ENCODE results near the gene LCP1. TPM values are rescaled to one million over a fixed set of nuclear protein-coding genes. Genes with fewer than 3 reads are reported as not detected.

The LCP1 gene
- total RNA-seq, 1 donor from 2014 or later: 8.4 TPM

DNA sequence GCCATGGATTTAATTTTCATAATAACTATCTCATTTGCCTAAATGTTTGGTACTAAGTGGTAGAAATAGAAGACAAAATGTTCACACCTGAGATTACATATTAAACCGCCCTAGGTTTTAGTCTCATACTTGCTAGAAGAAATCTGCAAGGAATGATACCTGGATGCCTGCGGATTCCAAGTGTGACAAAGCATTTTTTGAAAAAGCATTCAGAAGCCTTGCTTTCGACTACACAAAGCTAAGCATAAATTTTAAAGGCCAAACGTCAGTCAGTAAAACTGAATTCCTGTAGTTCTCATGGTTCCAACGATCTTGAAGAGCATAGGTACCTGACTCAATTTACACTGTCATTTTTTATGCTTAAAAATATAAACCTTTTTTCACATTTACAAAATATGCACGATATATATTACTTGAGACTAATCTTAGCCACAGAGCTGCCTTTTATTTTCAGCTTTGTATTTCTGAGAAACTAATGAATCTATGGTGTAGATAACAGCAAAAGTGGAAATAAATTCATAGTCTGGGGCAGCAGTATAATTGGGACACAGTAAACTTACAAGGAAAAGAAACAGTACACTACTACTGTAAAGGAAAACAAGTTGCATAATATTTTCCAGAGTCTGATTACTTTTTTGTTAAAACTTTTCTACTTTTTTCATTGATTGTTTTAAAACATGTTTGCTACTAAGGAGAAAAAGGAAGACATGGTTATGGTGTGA, 28.5 kb upstream of the LCP1 start:
- Mint-ChIP-seq H3K27me3 (ENCODE audit: low read depth, unreplicated experiment) (no peaks in the 10 kb centered on the region), H3K9me3 (ENCODE audit: unreplicated experiment) (peaks cover 2% of the 10 kb centered on the region), H3K4me3 (ENCODE audit: unreplicated experiment) (no peak overlapping the region), H3K27ac (ENCODE audit: unreplicated experiment) (no peak overlapping the region), H3K4me1 (ENCODE audit: low read depth, unreplicated experiment) (no peaks in the 10 kb centered on the region), H3K36me3 (ENCODE audit: low read depth, unreplicated experiment) (no peaks in the 10 kb centered on the region)
- Histone ChIP-seq H3K4me3 (ENCODE audit: insufficient read depth, low read depth, low read length) (no peak overlapping the region), H3K36me3 (ENCODE audit: insufficient read depth, low read length) (no peaks in the 10 kb centered on the region), H4K20me1 (ENCODE audit: insufficient read depth, low read length) (no peaks in the 10 kb centered on the region), H3K27ac (ENCODE audit: low read depth, low read length) (no peak overlapping the region), H3K4me1 (ENCODE audit: insufficient read depth, low read length) (peaks cover 7% of the 10 kb centered on the region), H2AFZ (ENCODE audit: low read depth, low read length) (no peak overlapping the region), H3K4me2 (ENCODE audit: low read length) (peak overlapping the region; percentile 85), H3K27me3 (ENCODE audit: insufficient read depth, low read length) (no peaks in the 10 kb centered on the region), H3K79me2 (ENCODE audit: insufficient read depth, low read length) (no peaks in the 10 kb centered on the region), H3K9me3 (ENCODE audit: insufficient read depth, low read depth, low read length) (peaks cover 2% of the 10 kb centered on the region), H3K9ac (ENCODE audit: low read length) (no peak overlapping the region)
- TF ChIP-seq, protein P1, sequence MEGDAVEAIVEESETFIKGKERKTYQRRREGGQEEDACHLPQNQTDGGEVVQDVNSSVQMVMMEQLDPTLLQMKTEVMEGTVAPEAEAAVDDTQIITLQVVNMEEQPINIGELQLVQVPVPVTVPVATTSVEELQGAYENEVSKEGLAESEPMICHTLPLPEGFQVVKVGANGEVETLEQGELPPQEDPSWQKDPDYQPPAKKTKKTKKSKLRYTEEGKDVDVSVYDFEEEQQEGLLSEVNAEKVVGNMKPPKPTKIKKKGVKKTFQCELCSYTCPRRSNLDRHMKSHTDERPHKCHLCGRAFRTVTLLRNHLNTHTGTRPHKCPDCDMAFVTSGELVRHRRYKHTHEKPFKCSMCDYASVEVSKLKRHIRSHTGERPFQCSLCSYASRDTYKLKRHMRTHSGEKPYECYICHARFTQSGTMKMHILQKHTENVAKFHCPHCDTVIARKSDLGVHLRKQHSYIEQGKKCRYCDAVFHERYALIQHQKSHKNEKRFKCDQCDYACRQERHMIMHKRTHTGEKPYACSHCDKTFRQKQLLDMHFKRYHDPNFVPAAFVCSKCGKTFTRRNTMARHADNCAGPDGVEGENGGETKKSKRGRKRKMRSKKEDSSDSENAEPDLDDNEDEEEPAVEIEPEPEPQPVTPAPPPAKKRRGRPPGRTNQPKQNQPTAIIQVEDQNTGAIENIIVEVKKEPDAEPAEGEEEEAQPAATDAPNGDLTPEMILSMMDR (IDR thresholded peaks at IDR 0.05; ENCODE audit: insufficient read depth, low read depth, low read length): no peak
- no peak for TF ChIP-seq EZH2 (IDR thresholded peaks at IDR 0.05; ENCODE audit: insufficient read depth, low read length)
- FAIRE-seq (no peak), DNase-seq (ENCODE audit: low read depth) (no peak)

DNA sequence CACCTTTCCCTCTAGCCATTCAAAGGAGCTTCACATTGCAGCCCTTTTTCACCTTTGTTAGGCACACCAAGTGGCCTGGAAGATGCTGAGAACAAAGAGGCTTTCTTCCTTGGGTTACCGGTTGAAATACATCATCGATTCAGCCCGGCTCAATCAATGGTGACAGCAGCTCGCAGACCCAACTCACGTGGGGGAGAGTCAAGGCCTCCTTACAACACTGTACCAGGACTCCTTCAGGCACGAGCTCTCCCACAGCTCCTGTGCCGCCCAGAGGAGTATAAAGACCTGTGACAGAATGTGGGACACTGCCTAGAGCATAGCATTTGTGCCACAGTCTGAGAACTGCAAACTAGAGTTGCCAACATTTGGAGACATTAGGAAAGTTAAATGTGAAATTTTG, 25.9 kb upstream of the LCP1 start:
- Histone ChIP-seq H2AFZ (ENCODE audit: low read depth, low read length) (no peak overlapping the region), H3K27ac (ENCODE audit: low read depth, low read length) (no peak overlapping the region), H3K4me2 (ENCODE audit: low read length) (no peak overlapping the region), H3K9me3 (ENCODE audit: insufficient read depth, low read depth, low read length) (no peaks in the 10 kb centered on the region), H3K27me3 (ENCODE audit: insufficient read depth, low read length) (no peaks in the 10 kb centered on the region), H3K9ac (ENCODE audit: low read length) (no peak overlapping the region), H3K4me3 (ENCODE audit: insufficient read depth, low read depth, low read length) (no peak overlapping the region), H3K79me2 (ENCODE audit: insufficient read depth, low read length) (no peaks in the 10 kb centered on the region), H3K4me1 (ENCODE audit: insufficient read depth, low read length) (peaks cover 7% of the 10 kb centered on the region), H3K36me3 (ENCODE audit: insufficient read depth, low read length) (no peaks in the 10 kb centered on the region), H4K20me1 (ENCODE audit: insufficient read depth, low read length) (no peaks in the 10 kb centered on the region)
- no peak overlapping the region for H3K4me3 Mint-ChIP-seq (ENCODE audit: unreplicated experiment)
- DNase-seq (ENCODE audit: low read depth): no peak
- no peak for TF ChIP-seq EZH2 (IDR thresholded peaks at IDR 0.05; ENCODE audit: insufficient read depth, low read length)
- TF ChIP-seq, protein P1 (IDR thresholded peaks at IDR 0.05; ENCODE audit: insufficient read depth, low read depth, low read length): no peak
- no peaks in the 10 kb centered on the region for H3K27me3 Mint-ChIP-seq (ENCODE audit: low read depth, unreplicated experiment)
- peaks cover 1% of the 10 kb centered on the region for H3K9me3 Mint-ChIP-seq (ENCODE audit: unreplicated experiment)
- no peaks in the 10 kb centered on the region for H3K4me1 Mint-ChIP-seq (ENCODE audit: low read depth, unreplicated experiment)
- H3K27ac Mint-ChIP-seq (ENCODE audit: unreplicated experiment): no peak overlapping the region
- FAIRE-seq: no peak
- H3K36me3 Mint-ChIP-seq (ENCODE audit: low read depth, unreplicated experiment): no peaks in the 10 kb centered on the region

DNA sequence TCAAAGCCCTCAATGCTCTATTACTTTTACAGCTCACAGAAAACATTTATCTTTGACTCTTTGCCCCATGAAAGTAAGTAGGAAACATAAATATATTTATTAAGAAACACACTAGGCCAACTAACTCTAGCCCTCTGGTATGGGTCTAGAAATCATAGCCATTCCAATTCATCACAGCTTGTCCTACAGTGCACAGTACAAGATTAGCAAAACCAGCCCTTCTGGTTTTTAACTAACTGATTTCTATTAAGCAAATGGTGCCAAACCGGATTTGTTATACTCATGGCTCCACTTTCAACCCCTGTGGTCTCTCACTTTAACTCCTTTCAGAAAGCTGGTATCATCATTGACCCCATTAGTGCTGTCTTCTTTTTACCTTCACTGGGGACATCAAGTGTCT, 24.2 kb upstream of the LCP1 start:
- no peaks in the 10 kb centered on the region for H3K27me3 Mint-ChIP-seq (ENCODE audit: low read depth, unreplicated experiment)
- no peak overlapping the region for H3K4me3 Mint-ChIP-seq (ENCODE audit: unreplicated experiment)
- H3K4me1 ChIP-seq (ENCODE audit: insufficient read depth, low read length): peaks cover 1% of the 10 kb centered on the region
- H3K79me2 ChIP-seq (ENCODE audit: insufficient read depth, low read length): no peaks in the 10 kb centered on the region
- no peak overlapping the region for H3K4me3 ChIP-seq (ENCODE audit: insufficient read depth, low read depth, low read length)
- DNase-seq (ENCODE audit: low read depth) (no peak), FAIRE-seq (no peak)
- no peaks in the 10 kb centered on the region for H3K36me3 Mint-ChIP-seq (ENCODE audit: low read depth, unreplicated experiment)
- no peak overlapping the region for H3K9ac ChIP-seq (ENCODE audit: low read length)
- H4K20me1 ChIP-seq (ENCODE audit: insufficient read depth, low read length): no peaks in the 10 kb centered on the region
- H3K27me3 ChIP-seq (ENCODE audit: insufficient read depth, low read length): no peaks in the 10 kb centered on the region
- no peaks in the 10 kb centered on the region for H3K9me3 ChIP-seq (ENCODE audit: insufficient read depth, low read depth, low read length)
- no peak overlapping the region for H3K4me2 ChIP-seq (ENCODE audit: low read length)
- TF ChIP-seq EZH2 (IDR thresholded peaks at IDR 0.05; ENCODE audit: insufficient read depth, low read length): no peak
- TF ChIP-seq, protein P1 (IDR thresholded peaks at IDR 0.05; ENCODE audit: insufficient read depth, low read depth, low read length): no peak
- no peak overlapping the region for H3K27ac Mint-ChIP-seq (ENCODE audit: unreplicated experiment)
- no peaks in the 10 kb centered on the region for H3K36me3 ChIP-seq (ENCODE audit: insufficient read depth, low read length)
- H3K4me1 Mint-ChIP-seq (ENCODE audit: low read depth, unreplicated experiment): peaks cover 4% of the 10 kb centered on the region
- H2AFZ ChIP-seq (ENCODE audit: low read depth, low read length): no peak overlapping the region
- H3K9me3 Mint-ChIP-seq (ENCODE audit: unreplicated experiment): peaks cover 1% of the 10 kb centered on the region
- no peak overlapping the region for H3K27ac ChIP-seq (ENCODE audit: low read depth, low read length)
